Measurements from ENCODE around the gene DMD. TPM values are rescaled to one million over a fixed set of nuclear protein-coding genes. Genes with fewer than 3 reads are reported as not detected.

The DMD gene
- total and polyA plus RNA-seq, 2 of the 13 experiments (the other 11 are each of a cell fraction or from before 2014, with no cell fraction given) = 17.6 to 25.9 TPM

DNA sequence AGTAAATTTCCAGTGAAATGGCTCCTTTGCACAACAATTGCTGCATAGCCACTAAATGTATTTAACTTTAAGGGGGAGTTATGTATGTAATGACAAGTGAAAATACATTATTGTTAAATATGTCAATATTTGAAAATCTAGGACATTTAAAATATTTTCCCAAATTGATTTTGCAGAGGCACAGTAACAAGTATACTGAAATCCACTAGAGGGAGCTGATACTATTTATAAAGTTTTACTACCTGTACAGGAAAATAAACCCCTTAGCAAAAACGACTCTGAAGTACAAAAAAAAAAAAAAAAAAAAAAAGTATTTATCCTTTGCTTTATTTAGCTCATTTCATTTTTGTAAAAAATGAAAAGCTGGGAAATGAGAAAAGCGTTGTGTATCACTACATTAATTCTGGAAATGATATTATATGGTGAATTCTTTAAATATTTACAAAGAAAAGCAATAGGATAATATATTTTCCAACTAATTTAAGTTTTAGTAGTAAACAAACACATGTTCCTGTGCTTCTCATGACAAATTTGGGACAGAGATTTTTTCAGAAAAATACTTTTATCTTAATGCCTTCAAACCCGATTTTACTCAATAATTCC lies 727.7 kb downstream of the DMD start (continued):
- no peak for TF ChIP-seq PHB2 (IDR thresholded peaks at IDR 0.05; ENCODE audit: partially characterized antibody)
- TF ChIP-seq ZNF703 (CRISPR knock-in tag; IDR thresholded peaks at IDR 0.05; ENCODE audit: borderline replicate concordance) = no peak
- TF ChIP-seq, protein P1, sequence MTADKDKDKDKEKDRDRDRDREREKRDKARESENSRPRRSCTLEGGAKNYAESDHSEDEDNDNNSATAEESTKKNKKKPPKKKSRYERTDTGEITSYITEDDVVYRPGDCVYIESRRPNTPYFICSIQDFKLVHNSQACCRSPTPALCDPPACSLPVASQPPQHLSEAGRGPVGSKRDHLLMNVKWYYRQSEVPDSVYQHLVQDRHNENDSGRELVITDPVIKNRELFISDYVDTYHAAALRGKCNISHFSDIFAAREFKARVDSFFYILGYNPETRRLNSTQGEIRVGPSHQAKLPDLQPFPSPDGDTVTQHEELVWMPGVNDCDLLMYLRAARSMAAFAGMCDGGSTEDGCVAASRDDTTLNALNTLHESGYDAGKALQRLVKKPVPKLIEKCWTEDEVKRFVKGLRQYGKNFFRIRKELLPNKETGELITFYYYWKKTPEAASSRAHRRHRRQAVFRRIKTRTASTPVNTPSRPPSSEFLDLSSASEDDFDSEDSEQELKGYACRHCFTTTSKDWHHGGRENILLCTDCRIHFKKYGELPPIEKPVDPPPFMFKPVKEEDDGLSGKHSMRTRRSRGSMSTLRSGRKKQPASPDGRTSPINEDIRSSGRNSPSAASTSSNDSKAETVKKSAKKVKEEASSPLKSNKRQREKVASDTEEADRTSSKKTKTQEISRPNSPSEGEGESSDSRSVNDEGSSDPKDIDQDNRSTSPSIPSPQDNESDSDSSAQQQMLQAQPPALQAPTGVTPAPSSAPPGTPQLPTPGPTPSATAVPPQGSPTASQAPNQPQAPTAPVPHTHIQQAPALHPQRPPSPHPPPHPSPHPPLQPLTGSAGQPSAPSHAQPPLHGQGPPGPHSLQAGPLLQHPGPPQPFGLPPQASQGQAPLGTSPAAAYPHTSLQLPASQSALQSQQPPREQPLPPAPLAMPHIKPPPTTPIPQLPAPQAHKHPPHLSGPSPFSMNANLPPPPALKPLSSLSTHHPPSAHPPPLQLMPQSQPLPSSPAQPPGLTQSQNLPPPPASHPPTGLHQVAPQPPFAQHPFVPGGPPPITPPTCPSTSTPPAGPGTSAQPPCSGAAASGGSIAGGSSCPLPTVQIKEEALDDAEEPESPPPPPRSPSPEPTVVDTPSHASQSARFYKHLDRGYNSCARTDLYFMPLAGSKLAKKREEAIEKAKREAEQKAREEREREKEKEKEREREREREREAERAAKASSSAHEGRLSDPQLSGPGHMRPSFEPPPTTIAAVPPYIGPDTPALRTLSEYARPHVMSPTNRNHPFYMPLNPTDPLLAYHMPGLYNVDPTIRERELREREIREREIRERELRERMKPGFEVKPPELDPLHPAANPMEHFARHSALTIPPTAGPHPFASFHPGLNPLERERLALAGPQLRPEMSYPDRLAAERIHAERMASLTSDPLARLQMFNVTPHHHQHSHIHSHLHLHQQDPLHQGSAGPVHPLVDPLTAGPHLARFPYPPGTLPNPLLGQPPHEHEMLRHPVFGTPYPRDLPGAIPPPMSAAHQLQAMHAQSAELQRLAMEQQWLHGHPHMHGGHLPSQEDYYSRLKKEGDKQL (CRISPR knock-in tag; IDR thresholded peaks at IDR 0.05; ENCODE audit: low read depth) = no peak
- no peak for TF ChIP-seq NFYC (CRISPR knock-in tag; IDR thresholded peaks at IDR 0.05)
- TF ChIP-seq, protein P2, sequence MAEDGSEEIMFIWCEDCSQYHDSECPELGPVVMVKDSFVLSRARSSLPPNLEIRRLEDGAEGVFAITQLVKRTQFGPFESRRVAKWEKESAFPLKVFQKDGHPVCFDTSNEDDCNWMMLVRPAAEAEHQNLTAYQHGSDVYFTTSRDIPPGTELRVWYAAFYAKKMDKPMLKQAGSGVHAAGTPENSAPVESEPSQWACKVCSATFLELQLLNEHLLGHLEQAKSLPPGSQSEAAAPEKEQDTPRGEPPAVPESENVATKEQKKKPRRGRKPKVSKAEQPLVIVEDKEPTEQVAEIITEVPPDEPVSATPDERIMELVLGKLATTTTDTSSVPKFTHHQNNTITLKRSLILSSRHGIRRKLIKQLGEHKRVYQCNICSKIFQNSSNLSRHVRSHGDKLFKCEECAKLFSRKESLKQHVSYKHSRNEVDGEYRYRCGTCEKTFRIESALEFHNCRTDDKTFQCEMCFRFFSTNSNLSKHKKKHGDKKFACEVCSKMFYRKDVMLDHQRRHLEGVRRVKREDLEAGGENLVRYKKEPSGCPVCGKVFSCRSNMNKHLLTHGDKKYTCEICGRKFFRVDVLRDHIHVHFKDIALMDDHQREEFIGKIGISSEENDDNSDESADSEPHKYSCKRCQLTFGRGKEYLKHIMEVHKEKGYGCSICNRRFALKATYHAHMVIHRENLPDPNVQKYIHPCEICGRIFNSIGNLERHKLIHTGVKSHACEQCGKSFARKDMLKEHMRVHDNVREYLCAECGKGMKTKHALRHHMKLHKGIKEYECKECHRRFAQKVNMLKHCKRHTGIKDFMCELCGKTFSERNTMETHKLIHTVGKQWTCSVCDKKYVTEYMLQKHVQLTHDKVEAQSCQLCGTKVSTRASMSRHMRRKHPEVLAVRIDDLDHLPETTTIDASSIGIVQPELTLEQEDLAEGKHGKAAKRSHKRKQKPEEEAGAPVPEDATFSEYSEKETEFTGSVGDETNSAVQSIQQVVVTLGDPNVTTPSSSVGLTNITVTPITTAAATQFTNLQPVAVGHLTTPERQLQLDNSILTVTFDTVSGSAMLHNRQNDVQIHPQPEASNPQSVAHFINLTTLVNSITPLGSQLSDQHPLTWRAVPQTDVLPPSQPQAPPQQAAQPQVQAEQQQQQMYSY (CRISPR knock-in tag; IDR thresholded peaks at IDR 0.05) = no peak
- no peak for TF ChIP-seq JARID2 (CRISPR knock-in tag; IDR thresholded peaks at IDR 0.05; ENCODE audit: insufficient replicate concordance)
- no peak for TF ChIP-seq ZNF713 (CRISPR knock-in tag; IDR thresholded peaks at IDR 0.05)
- TF ChIP-seq NONO (IDR thresholded peaks at IDR 0.05) = no peak
- TF ChIP-seq NONO (CRISPR knock-in tag; conservative IDR thresholded peaks at IDR 0.05) = no peak
- TF ChIP-seq, protein P3, sequence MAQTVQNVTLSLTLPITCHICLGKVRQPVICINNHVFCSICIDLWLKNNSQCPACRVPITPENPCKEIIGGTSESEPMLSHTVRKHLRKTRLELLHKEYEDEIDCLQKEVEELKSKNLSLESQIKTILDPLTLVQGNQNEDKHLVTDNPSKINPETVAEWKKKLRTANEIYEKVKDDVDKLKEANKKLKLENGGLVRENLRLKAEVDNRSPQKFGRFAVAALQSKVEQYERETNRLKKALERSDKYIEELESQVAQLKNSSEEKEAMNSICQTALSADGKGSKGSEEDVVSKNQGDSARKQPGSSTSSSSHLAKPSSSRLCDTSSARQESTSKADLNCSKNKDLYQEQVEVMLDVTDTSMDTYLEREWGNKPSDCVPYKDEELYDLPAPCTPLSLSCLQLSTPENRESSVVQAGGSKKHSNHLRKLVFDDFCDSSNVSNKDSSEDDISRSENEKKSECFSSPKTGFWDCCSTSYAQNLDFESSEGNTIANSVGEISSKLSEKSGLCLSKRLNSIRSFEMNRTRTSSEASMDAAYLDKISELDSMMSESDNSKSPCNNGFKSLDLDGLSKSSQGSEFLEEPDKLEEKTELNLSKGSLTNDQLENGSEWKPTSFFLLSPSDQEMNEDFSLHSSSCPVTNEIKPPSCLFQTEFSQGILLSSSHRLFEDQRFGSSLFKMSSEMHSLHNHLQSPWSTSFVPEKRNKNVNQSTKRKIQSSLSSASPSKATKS (CRISPR knock-in tag; IDR thresholded peaks at IDR 0.05) = no peak
- TF ChIP-seq, protein P4, sequence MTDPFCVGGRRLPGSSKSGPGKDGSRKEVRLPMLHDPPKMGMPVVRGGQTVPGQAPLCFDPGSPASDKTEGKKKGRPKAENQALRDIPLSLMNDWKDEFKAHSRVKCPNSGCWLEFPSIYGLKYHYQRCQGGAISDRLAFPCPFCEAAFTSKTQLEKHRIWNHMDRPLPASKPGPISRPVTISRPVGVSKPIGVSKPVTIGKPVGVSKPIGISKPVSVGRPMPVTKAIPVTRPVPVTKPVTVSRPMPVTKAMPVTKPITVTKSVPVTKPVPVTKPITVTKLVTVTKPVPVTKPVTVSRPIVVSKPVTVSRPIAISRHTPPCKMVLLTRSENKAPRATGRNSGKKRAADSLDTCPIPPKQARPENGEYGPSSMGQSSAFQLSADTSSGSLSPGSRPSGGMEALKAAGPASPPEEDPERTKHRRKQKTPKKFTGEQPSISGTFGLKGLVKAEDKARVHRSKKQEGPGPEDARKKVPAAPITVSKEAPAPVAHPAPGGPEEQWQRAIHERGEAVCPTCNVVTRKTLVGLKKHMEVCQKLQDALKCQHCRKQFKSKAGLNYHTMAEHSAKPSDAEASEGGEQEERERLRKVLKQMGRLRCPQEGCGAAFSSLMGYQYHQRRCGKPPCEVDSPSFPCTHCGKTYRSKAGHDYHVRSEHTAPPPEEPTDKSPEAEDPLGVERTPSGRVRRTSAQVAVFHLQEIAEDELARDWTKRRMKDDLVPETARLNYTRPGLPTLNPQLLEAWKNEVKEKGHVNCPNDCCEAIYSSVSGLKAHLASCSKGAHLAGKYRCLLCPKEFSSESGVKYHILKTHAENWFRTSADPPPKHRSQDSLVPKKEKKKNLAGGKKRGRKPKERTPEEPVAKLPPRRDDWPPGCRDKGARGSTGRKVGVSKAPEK (CRISPR knock-in tag; IDR thresholded peaks at IDR 0.05; ENCODE audit: borderline replicate concordance) = no peak
- TF ChIP-seq SAP130 (CRISPR knock-in tag; IDR thresholded peaks at IDR 0.05; ENCODE audit: low read depth) = no peak

Measured in HepG2 (cell line).